ENCODE data around the gene HHIP.

The HHIP gene, protein sequence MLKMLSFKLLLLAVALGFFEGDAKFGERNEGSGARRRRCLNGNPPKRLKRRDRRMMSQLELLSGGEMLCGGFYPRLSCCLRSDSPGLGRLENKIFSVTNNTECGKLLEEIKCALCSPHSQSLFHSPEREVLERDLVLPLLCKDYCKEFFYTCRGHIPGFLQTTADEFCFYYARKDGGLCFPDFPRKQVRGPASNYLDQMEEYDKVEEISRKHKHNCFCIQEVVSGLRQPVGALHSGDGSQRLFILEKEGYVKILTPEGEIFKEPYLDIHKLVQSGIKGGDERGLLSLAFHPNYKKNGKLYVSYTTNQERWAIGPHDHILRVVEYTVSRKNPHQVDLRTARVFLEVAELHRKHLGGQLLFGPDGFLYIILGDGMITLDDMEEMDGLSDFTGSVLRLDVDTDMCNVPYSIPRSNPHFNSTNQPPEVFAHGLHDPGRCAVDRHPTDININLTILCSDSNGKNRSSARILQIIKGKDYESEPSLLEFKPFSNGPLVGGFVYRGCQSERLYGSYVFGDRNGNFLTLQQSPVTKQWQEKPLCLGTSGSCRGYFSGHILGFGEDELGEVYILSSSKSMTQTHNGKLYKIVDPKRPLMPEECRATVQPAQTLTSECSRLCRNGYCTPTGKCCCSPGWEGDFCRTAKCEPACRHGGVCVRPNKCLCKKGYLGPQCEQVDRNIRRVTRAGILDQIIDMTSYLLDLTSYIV

DNA sequence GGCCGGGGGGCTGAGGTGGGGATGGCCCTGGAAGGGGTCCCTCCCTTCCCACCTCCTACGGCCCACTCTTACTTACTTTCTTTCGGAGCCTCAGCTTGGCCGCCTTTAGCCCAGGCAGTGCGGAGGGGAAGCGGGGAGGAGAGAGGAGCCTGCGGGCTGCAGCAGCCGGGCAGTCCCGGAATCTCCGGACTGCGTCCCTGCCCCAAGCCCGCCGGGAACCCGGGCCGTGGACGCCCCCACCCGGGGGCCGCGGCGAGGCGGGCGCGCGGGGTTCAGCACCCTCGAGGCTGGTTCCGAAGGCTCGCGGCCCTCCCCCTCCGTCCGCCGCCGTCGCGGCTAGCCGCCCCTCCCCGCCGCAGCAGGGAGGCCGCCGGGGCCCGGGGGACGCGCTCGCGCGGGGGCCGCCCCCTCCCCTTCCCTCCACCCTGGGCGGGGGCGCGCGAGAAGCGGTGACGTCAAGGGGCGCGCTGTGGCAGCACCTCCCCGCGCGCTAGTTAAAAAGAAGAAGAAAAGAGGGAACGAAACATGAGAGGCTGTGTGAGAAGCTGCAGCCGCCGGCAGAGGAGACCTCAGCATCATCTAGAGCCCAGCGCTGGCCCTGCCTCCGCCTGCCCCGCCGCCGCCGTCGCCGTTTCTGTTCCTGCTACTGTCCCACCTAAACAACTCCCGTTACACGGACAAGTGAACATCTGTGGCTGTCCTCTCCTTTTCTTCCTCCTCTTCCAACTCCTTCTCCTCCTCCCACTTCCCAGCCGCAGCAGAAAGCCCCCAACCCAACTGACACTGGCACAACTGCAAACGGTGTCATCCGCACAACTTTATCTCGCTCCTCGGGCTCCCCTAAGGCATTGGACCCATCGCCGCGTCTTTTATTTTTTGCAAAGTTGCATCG is at the start of gene HHIP:
HHIP (plus strand) TSS at position 526 of the 892 bp plus-strand sequence. CDS start 520 bp downstream, outside the sequence.
- peak; percentile 2 to 45 for DNase-seq

GRCh38 chr4:144597171-144597570 is 48.8 kb upstream of the HHIP start:
- no peak for DNase-seq

- no peak for DNase-seq
These were observed 46.3 kb upstream of the HHIP start for GRCh38 chr4:144599621-144600020.

DNA sequence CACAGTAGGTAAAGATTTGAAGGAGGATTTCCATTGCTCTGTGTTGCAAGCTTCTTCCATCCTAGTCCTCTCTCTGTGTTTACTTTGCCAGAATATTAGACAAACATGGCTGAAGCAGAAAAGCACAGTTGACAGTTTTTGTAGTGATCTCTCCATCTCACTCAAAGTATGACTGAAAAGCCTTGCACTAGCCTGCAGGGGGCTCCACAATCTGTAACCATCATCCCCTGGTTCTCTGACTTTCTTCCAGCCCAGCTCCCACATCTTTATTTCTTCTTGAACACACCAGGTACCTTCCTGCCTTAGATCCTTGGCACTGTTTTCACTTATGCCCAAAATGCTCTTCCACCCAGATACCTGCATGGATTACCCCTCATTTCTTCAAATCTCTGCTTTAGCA is 34.1 kb upstream of the HHIP start:
- no peak for DNase-seq

DNA sequence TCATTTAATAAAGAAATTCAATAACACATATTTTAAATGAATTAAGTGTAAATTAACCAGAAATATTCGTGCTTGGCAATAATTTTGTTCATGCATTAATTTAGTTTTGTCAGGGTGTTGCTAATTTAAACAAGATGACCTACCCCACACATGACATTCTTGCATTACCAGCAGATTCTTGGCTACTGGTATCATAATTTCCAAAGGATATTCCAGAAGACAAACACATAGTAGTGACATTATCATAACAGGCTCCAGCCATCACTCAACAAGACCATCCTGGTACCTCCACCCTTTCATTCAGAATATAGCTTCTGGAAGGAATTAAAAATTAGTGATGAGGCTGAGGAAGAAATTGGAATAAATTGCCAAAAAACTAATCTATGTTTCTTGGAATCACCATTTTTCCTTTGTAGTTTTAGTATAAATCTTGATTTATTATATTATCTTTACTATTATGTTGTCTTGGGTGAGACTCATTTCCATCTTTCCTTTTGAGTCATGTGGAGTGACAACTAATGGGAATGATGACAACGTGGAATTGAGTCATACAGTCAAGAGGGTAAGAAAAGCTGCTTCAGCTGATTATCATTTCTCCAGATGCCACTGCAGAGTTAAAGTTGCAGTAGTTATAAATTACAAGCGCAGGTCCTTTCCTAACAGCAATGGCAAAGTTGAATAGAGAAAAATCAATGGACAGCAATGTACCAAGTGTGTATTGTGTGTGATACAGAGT is 30.9 kb upstream of the HHIP start:
- DNase-seq = no peak

- no peak for DNase-seq
These were observed 24.3 kb upstream of the HHIP start for GRCh38 chr4:144621681-144622080.

DNA sequence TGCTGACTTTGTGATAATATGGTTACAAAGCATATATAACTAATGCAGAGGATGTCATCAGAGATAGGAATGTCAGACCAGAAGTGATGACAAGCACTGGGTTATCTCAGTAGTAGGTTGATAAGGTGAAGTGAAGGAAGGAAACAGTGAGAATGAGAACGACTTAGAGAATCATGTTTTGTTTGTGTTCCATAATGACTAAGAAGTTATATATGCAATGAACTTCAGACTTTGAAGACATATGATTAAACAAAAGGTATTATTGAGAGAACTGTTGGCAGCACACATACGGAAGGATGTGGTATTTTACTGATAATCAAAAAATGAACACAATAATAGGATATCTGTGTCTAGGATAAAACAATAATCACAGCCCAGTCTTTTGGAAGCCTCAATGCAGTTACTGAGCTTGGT is 18.3 kb upstream of the HHIP start:
- DNase-seq = no peak

GRCh38 chr4:144633215-144633614 is 12.7 kb upstream of the HHIP start:
- DNase-seq = no peak

GRCh38 chr4:144634978-144635747 is 10.8 kb upstream of the HHIP start:
- DNase-seq = no peak

DNA sequence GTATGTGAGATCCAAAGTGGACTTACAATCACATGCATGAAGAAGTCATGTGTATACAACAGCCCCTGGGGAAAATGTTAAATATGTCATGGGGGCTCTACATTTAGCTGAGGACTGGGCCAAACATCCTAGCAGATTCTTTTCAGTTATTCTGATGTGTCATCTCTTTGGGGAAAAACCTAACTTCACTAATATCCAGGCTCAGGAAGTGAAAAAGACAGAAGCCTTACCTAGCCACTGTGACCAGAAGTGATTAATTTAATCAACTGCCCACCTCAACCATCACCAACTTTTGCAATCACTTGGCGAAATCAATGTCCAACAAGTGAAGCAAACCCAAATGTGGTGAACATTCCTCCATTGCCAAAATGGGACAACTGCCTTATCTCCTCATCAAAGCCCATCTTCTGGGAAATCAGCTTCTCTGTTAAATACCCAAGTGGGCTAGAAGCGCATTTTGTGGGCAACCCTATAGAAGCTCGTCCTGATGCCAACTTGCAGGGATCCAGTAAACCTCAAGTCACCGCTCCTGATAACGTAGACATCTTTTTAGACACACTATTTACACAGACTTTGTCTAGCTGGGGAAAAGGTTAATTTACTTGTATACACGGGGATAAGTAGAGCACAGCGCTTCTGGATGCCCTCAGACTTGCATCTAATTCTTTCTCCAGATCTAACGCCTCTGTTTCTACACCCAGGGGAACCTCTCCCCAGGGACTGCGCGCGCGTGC is 1.4 kb upstream of the HHIP start:
- DNase-seq = no peak

DNA sequence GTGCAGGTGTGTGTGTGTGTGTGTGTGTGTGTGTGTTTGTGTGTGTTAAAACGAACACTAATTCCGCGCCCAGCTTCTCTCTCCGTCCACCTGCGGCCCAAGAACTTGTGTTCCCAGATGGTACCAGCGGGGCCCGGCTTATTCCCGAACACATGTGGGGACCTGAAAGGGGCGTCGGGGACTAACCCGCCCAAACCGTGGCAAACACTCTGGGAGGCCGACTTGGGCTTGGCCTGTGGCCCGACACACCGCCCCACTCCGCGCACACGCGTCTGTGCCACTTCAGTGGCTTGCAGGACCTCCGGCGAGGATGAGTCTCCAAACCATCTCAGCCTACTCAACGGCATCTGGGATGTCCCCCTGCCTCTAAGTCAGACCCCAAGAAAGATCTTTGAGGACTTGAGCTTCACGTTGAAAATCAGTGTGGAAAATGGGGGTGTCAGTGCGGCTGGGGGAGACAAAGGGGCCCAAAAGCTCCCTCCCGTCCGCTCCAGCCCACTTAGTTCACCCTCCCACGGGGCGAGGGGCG is 790 bp upstream of the HHIP start:
- no peak for DNase-seq

DNA sequence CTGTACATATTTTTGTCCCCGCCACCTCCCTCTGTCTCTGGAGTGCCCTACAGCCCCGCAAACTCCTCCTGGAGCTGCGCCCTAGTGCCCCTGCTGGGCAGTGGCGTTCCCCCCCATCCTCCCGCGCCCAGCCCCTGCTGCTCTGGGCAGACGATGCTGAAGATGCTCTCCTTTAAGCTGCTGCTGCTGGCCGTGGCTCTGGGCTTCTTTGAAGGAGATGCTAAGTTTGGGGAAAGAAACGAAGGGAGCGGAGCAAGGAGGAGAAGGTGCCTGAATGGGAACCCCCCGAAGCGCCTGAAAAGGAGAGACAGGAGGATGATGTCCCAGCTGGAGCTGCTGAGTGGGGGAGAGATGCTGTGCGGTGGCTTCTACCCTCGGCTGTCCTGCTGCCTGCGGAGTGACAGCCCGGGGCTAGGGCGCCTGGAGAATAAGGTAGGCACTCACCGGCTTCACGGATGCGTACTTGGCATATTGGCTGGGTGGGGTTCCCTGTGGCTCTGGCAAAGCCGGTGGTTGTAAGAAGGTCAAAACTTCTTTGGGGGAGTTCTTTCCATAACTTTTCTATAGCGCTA is 653 bp downstream of the HHIP start:
- DNase-seq = no peak

GRCh38 chr4:144647095-144647561 is 1.2 kb downstream of the HHIP start:
- no peak for DNase-seq

- DNase-seq = no peak
These were observed 1.6 kb downstream of the HHIP start for GRCh38 chr4:144647590-144647989.

- no peak for DNase-seq
These were observed 2.1 kb downstream of the HHIP start for GRCh38 chr4:144648042-144648441.

GRCh38 chr4:144649646-144650045 is 3.7 kb downstream of the HHIP start:
- no peak for DNase-seq

GRCh38 chr4:144650311-144651005 is 4.5 kb downstream of the HHIP start:
- no peak for DNase-seq

DNA sequence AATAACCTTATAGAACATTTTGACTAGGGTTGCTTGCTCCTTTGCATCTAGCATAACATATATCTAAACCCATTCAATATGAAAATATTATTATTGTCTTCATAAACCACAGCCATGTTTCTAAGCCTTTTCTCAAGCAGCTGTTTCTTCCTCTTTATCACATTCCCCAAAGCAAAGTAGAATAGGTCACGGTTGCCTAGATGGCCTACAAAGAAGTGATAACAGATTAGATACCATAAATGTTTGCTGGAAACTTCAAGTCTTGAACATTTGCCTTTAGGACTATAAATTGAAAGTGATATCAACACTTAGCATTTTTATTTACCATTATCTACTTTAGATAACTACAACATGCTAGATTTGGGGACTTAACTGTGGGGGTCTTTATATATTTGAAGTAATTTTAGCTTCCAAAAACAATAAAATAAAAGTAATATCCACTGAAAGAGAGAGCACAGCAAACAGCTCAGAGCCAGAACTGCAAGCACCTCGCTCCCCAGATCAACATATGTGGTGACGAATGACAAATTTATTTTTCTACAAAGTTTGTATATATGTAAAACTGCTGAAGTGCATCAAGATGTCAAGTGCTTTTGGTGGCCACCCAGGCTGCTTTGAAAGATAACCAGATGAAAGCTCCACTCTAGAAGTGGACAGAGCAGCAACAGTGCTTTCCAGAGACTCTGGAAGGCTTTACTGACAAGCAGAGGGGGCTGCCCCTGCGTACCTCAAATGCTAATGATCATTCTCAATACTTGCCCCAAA is 8.0 kb downstream of the HHIP start:
- no peak for DNase-seq

- no peak for DNase-seq
These were observed 9.5 kb downstream of the HHIP start for GRCh38 chr4:144655491-144655890.

All from CD4-positive, alpha-beta T cell treated with Interleukin-4 for 1 hour (primary cell).